GM23248 (cell line): ENCODE data around the gene TMA7. TPM values are rescaled to one million over a fixed set of nuclear protein-coding genes. Genes with fewer than 3 reads are reported as not detected.

Source experiments
- DNase-seq: peaks from one replicate; pipeline ENCODE4 v3.0.0-alpha.2; 2015
- H2AFZ ChIP-seq: fragments of 200-600 bp; sonication (generic); 2 replicates; pipeline ENCODE4 v1.6.1; 2016; ENCODE audit warnings: antibody characterized with exemption
- H3F3A ChIP-seq: fragments of 200-600 bp; sonication (generic); 2 replicates; pipeline ENCODE4 v1.6.1; 2016; ENCODE audit warnings: mild to moderate bottlenecking, antibody characterized with exemption, mixed run types; ENCODE audit not compliant: insufficient read depth
- H3K27ac ChIP-seq: fragments of 200-600 bp; sonication (generic); 2 replicates; pipeline ENCODE4 v1.5.1; 2016; ENCODE audit warnings: mild to moderate bottlenecking
- H3K27me3 ChIP-seq: fragments of 200-600 bp; sonication (generic); replicated peaks from 2 replicates; pipeline ENCODE4 v1.6.1; 2016; ENCODE audit warnings: mild to moderate bottlenecking; ENCODE audit not compliant: insufficient read depth
- H3K36me3 ChIP-seq: fragments of 200-600 bp; sonication (generic); 2 replicates; pipeline ENCODE4 v1.6.1; 2016; ENCODE audit warnings: low read depth, mild to moderate bottlenecking
- H3K4me1 ChIP-seq: fragments of 200-600 bp; sonication (generic); 2 replicates; pipeline ENCODE4 v1.6.1; 2016; ENCODE audit warnings: mild to moderate bottlenecking; ENCODE audit not compliant: insufficient read depth
- H3K4me2 ChIP-seq: fragments of 200-600 bp; sonication (generic); one replicate; pipeline ENCODE4 v1.6.1; 2016; ENCODE audit warnings: mild to moderate bottlenecking; ENCODE audit not compliant: unreplicated experiment
- H3K4me3 ChIP-seq: fragments of 200-600 bp; sonication (generic); 2 replicates; pipeline ENCODE4 v1.5.1; 2016; ENCODE audit warnings: mild to moderate bottlenecking
- H3K79me2 ChIP-seq: fragments of 200-600 bp; sonication (generic); 2 replicates; pipeline ENCODE4 v1.6.1; 2016; ENCODE audit warnings: mild to moderate bottlenecking; ENCODE audit not compliant: insufficient read depth
- H3K9ac ChIP-seq: fragments of 200-600 bp; sonication (generic); 2 replicates; pipeline ENCODE4 v1.6.1; 2016; ENCODE audit warnings: mild to moderate bottlenecking
- H3K9me2 ChIP-seq: fragments of 200-600 bp; sonication (generic); 2 replicates; pipeline ENCODE4 v1.6.1; 2016; ENCODE audit warnings: mixed run types, mild to moderate bottlenecking, moderate library complexity; ENCODE audit not compliant: insufficient read depth
- H3K9me3 ChIP-seq: fragments of 200-600 bp; sonication (generic); one replicate; pipeline ENCODE4 v1.6.1; 2017; ENCODE audit warnings: low read depth
- H4K20me1 ChIP-seq: fragments of 200-600 bp; sonication (generic); 2 replicates; pipeline ENCODE4 v1.6.0; 2016; ENCODE audit not compliant: insufficient read depth
- EZH2 ChIP-seq: fragments of 200-600 bp; sonication (generic); IDR thresholded peaks from 2 replicates; pipeline ENCODE4 v1.6.1; 2018; ENCODE audit warnings: antibody characterized with exemption, mild to moderate bottlenecking; ENCODE audit not compliant: insufficient read depth, poor library complexity, severe bottlenecking
- EZH2phosphoT487 ChIP-seq: fragments of 200-600 bp; sonication (generic); IDR thresholded peaks from 2 replicates; pipeline ENCODE4 v1.6.1; 2018; ENCODE audit warnings: antibody characterized with exemption, moderate library complexity, mild to moderate bottlenecking, low read depth; ENCODE audit not compliant: insufficient read depth
- WGBS, 2 experiments: methylation state at CpG; one replicate each; pipeline ENCODE4 v1.1.6; 2015 to 2017; ENCODE audit warnings: low lambda C conversion rate in 2 of 2, low coverage in 1 of 2; ENCODE audit errors: missing lambda C conversion rate in 2 of 2; 5-methylcytosine and 5-hydroxymethylcytosine counted together
- in situ Hi-C: fragments of 300-500 bp; cut with MboI; formaldehyde crosslinking; loops from 2 replicates; pipeline ENCODE4 v1.15.0; 2020
- polyA plus RNA-seq: library from polyadenylated mRNA; unstranded; fragments of >200 nt; fragmentation: Nextera tagmentation; extraction: Ambion mirVana; gene quantifications from 2 replicates; pipeline ENCODE4 v1.2.1, GENCODE V29; 2016
- total RNA-seq: library from RNA; depleted of rRNA; stranded (reverse); fragments of >200 nt; shearing (Covaris generic); gene quantifications from 2 replicates; pipeline ENCODE4 v1.2.3, GENCODE V29; 2014

The TMA7 gene
- total and polyA plus RNA-seq, 2 experiments from 2014 or later = 244 to 552 TPM

DNA sequence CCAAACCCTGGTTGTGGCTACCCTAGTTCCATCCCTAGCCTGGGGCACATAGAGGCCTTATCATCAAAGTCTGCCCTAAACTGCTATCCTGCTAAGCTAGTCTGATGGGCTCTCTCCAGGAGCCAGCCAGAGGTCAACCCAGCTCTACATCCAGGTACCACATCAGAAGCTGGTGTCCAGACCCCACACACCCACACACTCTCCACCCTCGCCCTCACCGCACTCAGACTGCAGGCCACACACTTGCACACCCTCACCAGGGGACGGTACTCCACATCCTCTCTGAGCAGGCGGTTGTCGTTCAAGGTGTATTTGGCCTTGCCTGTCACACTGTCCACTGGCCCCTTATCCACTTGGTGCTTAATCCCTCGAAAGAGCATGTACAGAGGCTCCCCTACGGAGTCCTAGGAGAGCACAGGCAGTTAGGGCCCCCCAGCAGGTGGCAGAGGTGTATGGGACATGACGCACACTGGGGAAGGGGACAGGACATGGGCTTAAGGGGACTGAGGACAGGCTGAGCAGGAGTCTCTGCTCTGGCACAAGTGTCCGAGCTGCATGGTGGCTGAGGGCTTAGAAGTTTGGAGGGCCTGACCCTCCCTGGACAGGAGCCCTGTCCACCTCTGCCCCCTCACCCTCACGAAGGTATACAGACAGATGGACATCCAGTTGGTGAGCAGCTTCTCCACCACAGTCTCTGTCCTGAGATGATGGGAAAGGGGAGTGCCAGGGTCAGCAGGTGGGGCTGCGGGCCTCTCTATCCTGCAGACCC lies 28.3 kb upstream of the TMA7 start:
- no peaks in the 10 kb centered on the region for H4K20me1 ChIP-seq
- no peak overlapping the region for H2AFZ ChIP-seq
- no peak overlapping the region for H3K9ac ChIP-seq
- WGBS, 2 experiments = 85% methylated on average over 11 of the region's 11 CpGs
- no peaks in the 10 kb centered on the region for H3K9me2 ChIP-seq
- no peaks in the 10 kb centered on the region for H3F3A ChIP-seq
- no peaks in the 10 kb centered on the region for H3K79me2 ChIP-seq
- DNase-seq = no peak
- no peak for TF ChIP-seq EZH2
- TF ChIP-seq EZH2phosphoT487 = no peak
- H3K27me3 ChIP-seq = no peaks in the 10 kb centered on the region
- no peaks in the 10 kb centered on the region for H3K9me3 ChIP-seq
- H3K27ac ChIP-seq = no peak overlapping the region
- no peak overlapping the region for H3K4me3 ChIP-seq
- H3K4me2 ChIP-seq = no peak overlapping the region
- no peaks in the 10 kb centered on the region for H3K4me1 ChIP-seq
- no peaks in the 10 kb centered on the region for H3K36me3 ChIP-seq
- in situ Hi-C loops = no loop called here

DNA sequence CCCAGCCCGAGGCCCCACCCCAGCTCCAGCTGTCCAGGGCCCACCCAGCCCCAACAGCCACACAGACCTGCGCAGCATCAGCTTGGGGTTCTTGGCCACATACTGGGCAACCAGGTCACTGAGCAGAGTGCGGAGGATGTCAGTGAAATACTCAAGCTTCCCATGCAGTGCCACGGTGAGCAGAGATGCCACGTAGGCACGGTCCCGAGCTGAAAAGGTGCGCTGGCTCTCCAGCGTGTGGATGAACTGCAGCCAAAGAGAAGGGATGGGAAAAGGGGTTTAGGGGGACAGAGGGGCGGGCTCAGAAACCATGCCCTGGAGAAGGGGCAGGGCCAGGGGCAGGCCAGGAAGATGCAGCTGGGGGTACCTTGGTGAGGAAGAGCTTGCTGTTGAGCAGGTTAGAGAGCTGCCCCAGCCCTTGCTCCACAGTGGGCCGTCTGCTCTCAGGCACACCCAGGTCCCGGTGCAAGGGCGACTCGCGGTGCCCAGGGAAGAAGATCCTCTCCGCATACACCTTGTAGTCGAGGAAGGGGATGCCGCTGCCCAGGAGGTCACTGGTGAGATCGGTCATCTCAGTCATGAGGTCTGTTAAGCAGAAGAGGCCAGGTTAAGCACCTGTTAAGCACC lies 27.6 kb upstream of the TMA7 start:
- in situ Hi-C loops = no loop called here
- H3K9ac ChIP-seq = no peak overlapping the region

DNA sequence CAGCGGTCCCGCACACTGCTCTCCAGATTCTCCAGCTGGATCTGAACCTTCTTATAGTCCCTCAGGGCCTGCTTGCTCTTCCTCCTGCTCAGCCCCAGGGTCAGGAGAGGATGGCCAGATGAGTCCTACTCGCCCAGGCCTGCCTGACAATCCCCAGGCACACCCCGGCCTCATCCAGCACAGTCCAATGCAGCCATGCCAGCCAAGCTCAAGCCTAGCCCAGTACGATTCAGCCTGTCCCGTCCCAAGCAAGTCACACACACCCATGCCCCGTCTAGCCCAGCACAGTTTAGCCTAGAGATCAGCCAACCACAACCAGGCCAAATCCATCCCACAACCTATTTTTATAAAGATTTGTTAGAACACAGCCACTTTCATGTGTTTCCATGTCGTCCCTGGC lies 27.0 kb upstream of the TMA7 start:
- WGBS, 2 experiments = 50 to 60% methylated on average over 6 to 8 of the region's 8 CpGs
- no peak for DNase-seq
- Histone ChIP-seq H3K4me3 (no peak overlapping the region), H3K27ac (no peak overlapping the region), H3K4me2 (no peak overlapping the region), H3K4me1 (no peaks in the 10 kb centered on the region), H3K9ac (no peak overlapping the region), H3K9me2 (no peaks in the 10 kb centered on the region), H3K36me3 (no peaks in the 10 kb centered on the region), H3K9me3 (no peaks in the 10 kb centered on the region), H3K79me2 (no peaks in the 10 kb centered on the region), H3F3A (no peaks in the 10 kb centered on the region), H3K27me3 (no peaks in the 10 kb centered on the region), H4K20me1 (no peaks in the 10 kb centered on the region), H2AFZ (no peak overlapping the region)
- TF ChIP-seq EZH2phosphoT487 = no peak
- no peak for TF ChIP-seq EZH2
- in situ Hi-C loops = no loop called here

More for the DNA sequence above, 27.6 kb upstream of the TMA7 start:
- H4K20me1 ChIP-seq = no peaks in the 10 kb centered on the region
- H3K27ac ChIP-seq = no peak overlapping the region
- TF ChIP-seq EZH2 (no peak), EZH2phosphoT487 (no peak)
- no peaks in the 10 kb centered on the region for H3K4me1 ChIP-seq
- no peaks in the 10 kb centered on the region for H3K9me2 ChIP-seq
- H3F3A ChIP-seq = no peaks in the 10 kb centered on the region
- 89 to 91% methylated on average over 16 to 19 of the region's 19 CpGs for WGBS, 2 experiments
- no peaks in the 10 kb centered on the region for H3K9me3 ChIP-seq
- H3K4me2 ChIP-seq = no peak overlapping the region
- no peak overlapping the region for H3K4me3 ChIP-seq
- no peak for DNase-seq
- H2AFZ ChIP-seq = no peak overlapping the region
- no peaks in the 10 kb centered on the region for H3K36me3 ChIP-seq
- no peaks in the 10 kb centered on the region for H3K27me3 ChIP-seq
- no peaks in the 10 kb centered on the region for H3K79me2 ChIP-seq

DNA sequence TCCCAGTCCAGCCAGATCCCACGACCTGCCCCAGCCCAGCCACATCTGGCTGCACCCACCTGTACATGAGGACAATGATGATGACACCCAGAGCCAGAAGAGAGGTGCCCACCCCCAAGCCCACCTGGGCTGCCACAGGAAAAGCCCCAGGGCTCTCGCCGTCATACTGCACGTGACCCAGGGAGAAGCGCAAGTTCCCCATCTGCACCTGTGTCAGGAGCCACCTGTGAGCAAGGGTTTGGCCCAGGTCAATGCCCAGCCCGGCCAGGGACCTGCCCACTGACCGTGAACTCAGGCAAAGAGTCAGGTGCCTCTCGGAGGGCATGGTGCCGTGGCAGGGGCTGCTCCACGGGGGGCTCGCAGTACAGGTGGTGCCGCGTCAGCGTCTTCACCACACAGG lies 26.4 kb upstream of the TMA7 start:
- Histone ChIP-seq H3K9me2 (no peaks in the 10 kb centered on the region), H4K20me1 (no peaks in the 10 kb centered on the region), H3K27me3 (no peaks in the 10 kb centered on the region), H3F3A (no peaks in the 10 kb centered on the region), H3K9ac (no peak overlapping the region), H3K4me1 (no peaks in the 10 kb centered on the region), H3K9me3 (no peaks in the 10 kb centered on the region), H3K27ac (no peak overlapping the region), H3K4me3 (no peak overlapping the region), H2AFZ (no peak overlapping the region), H3K36me3 (no peaks in the 10 kb centered on the region), H3K4me2 (no peak overlapping the region), H3K79me2 (no peaks in the 10 kb centered on the region)
- TF ChIP-seq EZH2phosphoT487 = no peak
- TF ChIP-seq EZH2 = no peak
- WGBS, 2 experiments = 83 to 84% methylated on average over 12 to 14 of the region's 14 CpGs
- no peak for DNase-seq
- in situ Hi-C loops = no loop called here
